ENCODE results near the gene SP110.
A peak's percentile ranks its signal among the peaks of the same experiment; 100 is the strongest.
"Not testable (repeated sequence)": the region's sequence is repeated elsewhere in the genome, so short reads cannot be mapped to it uniquely, and the experiment has no call there.

SP110 gene

DNA sequence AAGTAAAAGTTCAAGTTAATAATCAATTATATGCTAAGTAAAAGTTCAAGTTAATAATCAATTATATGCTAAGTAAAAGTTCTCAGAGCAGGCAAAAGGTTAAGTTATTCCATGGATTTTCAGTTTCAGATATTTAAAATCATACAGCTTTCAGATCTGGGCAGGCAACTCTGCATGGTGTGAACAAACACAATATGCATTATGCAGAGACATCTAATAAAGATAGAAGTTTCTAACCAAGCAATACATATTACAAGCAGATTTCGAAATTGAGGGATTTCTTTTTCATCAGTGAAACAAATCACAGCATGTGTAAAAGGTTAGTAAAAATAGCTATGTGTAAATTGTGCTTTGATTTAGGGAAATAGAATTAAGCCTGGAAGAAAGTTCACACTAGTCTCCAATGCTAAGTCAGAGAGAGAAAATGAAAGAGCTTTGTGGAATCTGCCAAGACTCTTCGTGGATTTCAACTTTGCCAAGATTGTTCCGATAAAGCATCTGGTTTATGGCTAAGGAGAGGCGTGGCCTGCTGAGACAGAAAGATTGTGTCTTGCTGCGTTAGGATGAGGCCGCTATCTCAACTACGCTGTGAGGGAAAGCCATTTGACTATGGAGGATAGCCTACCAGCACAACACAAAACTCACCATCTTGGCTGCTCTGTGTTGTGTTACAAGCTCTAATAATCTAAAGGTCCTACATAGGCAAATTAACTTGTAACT, 91.0 kb downstream of the SP110 start:
- Histone ChIP-seq H3K27ac (peak overlapping the region; percentile 63), H3K36me3 (ENCODE audit: control insufficient read depth, insufficient read depth, low read length) (no peaks in the 10 kb centered on the region), H3K9me3 (ENCODE audit: control insufficient read depth, low read length) (no peaks in the 10 kb centered on the region), H2AFZ (peak overlapping the region; percentile 59), H3K4me1 (peaks cover 32% of the 10 kb centered on the region), H3K9ac (no peak overlapping the region), H3K4me2 (ENCODE audit: low read length) (no peak overlapping the region), H3K79me2 (no peaks in the 10 kb centered on the region), H3K4me3 (ENCODE audit: low read depth, low read length) (no peak overlapping the region), H3K27me3 (ENCODE audit: control insufficient read depth, insufficient read depth, low read length) (no peaks in the 10 kb centered on the region)
- TF ChIP-seq, protein P1, sequence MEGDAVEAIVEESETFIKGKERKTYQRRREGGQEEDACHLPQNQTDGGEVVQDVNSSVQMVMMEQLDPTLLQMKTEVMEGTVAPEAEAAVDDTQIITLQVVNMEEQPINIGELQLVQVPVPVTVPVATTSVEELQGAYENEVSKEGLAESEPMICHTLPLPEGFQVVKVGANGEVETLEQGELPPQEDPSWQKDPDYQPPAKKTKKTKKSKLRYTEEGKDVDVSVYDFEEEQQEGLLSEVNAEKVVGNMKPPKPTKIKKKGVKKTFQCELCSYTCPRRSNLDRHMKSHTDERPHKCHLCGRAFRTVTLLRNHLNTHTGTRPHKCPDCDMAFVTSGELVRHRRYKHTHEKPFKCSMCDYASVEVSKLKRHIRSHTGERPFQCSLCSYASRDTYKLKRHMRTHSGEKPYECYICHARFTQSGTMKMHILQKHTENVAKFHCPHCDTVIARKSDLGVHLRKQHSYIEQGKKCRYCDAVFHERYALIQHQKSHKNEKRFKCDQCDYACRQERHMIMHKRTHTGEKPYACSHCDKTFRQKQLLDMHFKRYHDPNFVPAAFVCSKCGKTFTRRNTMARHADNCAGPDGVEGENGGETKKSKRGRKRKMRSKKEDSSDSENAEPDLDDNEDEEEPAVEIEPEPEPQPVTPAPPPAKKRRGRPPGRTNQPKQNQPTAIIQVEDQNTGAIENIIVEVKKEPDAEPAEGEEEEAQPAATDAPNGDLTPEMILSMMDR (IDR thresholded peaks at IDR 0.05), result no peak

DNA sequence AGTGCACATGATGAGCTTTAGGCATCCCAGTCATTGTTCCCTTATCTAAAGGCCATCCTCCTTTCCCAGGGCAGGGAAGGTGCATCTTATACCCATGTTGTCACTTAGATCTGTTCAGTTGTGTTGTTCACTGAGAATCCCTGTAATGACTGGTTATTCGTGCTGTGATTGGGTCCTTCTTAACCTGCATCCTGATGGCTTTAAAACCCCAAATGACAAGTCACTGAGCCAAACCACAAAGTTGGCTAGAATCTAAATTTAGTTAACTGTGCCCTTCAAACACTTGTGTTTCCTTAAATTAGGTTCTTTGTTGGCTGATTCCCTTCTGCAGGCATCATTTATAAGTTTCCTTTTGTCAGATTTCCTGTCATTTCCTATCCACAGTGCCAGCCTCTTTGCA, 92.6 kb downstream of the SP110 start:
- Histone ChIP-seq H3K9me3 (ENCODE audit: control insufficient read depth, low read length) (no peaks in the 10 kb centered on the region), H3K9ac (no peak overlapping the region), H3K79me2 (no peaks in the 10 kb centered on the region), H3K4me2 (ENCODE audit: low read length) (no peak overlapping the region), H3K27me3 (ENCODE audit: control insufficient read depth, insufficient read depth, low read length) (no peaks in the 10 kb centered on the region), H2AFZ (peak overlapping the region; percentile 56), H3K4me1 (peaks cover 32% of the 10 kb centered on the region), H3K27ac (peak overlapping the region; percentile 51), H3K36me3 (ENCODE audit: control insufficient read depth, insufficient read depth, low read length) (no peaks in the 10 kb centered on the region), H3K4me3 (ENCODE audit: low read depth, low read length) (no peak overlapping the region)
- TF ChIP-seq, protein P1 (IDR thresholded peaks at IDR 0.05), result no peak

DNA sequence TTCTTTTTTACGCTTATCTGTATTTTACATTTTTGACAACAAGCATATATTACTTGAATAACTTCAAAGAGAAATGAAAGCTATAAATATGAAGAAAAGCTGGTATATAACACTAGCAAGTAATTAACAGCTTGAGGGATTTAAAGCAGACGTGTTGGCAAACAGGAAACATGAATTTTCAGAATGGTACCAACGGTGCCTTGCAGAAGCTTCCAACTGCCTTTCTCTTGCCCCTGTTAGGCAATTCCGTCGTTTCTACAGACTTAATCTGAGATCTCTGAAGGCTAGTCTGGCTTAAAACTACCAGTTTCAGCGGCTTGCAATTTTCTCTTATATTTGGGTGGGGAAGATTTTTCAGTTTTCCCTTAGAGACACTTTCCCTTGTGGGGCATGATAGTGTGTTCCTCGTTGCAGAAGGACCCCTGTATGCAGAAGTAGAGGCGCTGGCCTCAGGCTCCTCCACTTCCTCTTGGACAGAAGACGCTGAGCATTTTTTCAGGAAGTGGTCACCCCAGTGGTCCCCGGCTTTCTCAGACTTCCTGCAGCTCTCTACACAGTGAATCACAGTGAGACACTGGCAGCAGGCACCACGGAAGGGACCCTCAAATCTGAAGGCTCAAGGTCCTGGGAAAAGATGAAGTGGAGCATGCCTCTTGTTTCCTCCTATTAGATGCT, 94.9 kb downstream of the SP110 start:
- no peak overlapping the region for H3K9ac ChIP-seq
- H3K79me2 ChIP-seq, result no peaks in the 10 kb centered on the region
- H3K36me3 ChIP-seq (ENCODE audit: control insufficient read depth, insufficient read depth, low read length), result no peaks in the 10 kb centered on the region
- no peak overlapping the region for H2AFZ ChIP-seq
- H3K4me2 ChIP-seq (ENCODE audit: low read length), result no peak overlapping the region
- H3K9me3 ChIP-seq (ENCODE audit: control insufficient read depth, low read length), result no peaks in the 10 kb centered on the region
- no peak overlapping the region for H3K27ac ChIP-seq
- peaks cover 22% of the 10 kb centered on the region for H3K4me1 ChIP-seq
- no peak overlapping the region for H3K4me3 ChIP-seq (ENCODE audit: low read depth, low read length)
- TF ChIP-seq, protein P1 (IDR thresholded peaks at IDR 0.05), result no peak
- no peaks in the 10 kb centered on the region for H3K27me3 ChIP-seq (ENCODE audit: control insufficient read depth, insufficient read depth, low read length)

DNA sequence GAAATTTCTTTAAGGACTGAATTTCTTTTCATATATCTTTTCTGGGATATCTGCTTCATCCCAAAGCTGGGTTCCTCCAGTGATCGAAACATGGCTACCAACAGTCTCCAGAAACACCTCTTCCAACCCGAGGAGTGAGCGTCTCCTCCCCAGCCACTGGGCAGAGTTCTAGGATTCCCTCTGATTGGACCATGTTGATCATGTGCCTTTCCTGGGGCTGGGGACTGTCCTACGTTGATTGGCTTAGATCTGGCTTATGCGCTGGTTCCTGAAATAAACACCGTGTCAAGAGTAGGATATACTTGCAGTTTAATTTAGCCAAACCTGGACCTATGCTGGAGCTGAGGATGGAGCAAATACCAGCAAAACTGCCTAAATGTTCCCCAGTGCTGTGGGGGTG, 95.5 kb downstream of the SP110 start:
- Histone ChIP-seq H3K9ac (no peak overlapping the region), H3K4me2 (ENCODE audit: low read length) (no peak overlapping the region), H3K27ac (no peak overlapping the region), H3K9me3 (ENCODE audit: control insufficient read depth, low read length) (no peaks in the 10 kb centered on the region), H3K4me1 (peaks cover 17% of the 10 kb centered on the region), H3K27me3 (ENCODE audit: control insufficient read depth, insufficient read depth, low read length) (no peaks in the 10 kb centered on the region), H2AFZ (no peak overlapping the region), H3K79me2 (no peaks in the 10 kb centered on the region), H3K36me3 (ENCODE audit: control insufficient read depth, insufficient read depth, low read length) (no peaks in the 10 kb centered on the region), H3K4me3 (ENCODE audit: low read depth, low read length) (no peak overlapping the region)
- TF ChIP-seq, protein P1 (IDR thresholded peaks at IDR 0.05), result no peak

DNA sequence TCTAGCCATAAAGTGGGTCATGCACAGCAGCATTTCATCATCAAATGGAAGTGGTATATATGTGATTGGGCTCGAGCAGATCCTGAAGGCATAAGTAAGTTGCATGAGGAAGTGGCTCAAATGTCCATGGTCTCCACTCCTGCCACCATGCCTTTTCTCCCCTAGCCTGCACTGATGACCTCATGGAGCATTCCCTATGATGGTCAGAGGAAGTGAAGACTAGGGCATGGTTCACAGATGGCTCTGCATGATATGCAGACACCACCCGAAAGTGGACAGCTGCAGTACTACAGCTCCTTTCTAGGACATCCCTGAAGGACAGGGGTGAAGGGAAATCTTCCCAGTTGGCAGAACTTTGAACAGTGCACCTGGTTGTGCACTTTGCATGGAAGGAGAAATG, 99.4 kb downstream of the SP110 start:
- not testable (repeated sequence) for H3K27me3 ChIP-seq (ENCODE audit: control insufficient read depth, insufficient read depth, low read length); H3K4me2 ChIP-seq (ENCODE audit: low read length); H3K9ac ChIP-seq; H3K4me3 ChIP-seq (ENCODE audit: low read depth, low read length); H3K4me1 ChIP-seq; H3K9me3 ChIP-seq (ENCODE audit: control insufficient read depth, low read length); H3K27ac ChIP-seq; H2AFZ ChIP-seq; H3K36me3 ChIP-seq (ENCODE audit: control insufficient read depth, insufficient read depth, low read length); H3K79me2 ChIP-seq

DNA sequence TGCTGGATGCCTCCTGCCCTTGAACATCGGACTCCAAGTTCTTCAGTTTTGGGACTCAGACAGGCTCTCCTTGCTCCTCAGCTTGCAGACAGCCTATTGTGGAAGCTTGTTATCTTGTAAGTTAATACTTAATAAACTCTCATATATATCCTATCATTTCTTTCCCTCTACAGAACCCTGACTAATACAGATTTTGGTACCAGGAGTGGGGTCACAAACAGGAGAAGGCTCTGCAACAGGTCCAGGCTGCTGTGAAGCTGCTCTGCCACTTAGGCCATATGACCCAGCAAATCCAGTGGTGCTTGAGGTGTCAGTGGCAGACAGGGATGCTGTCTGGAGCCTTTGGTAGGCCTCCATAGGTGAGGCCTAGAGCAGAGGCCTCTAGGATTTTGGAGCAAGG, 100.0 kb downstream of the SP110 start:
- not testable (repeated sequence) for H3K4me2 ChIP-seq (ENCODE audit: low read length); H3K4me3 ChIP-seq (ENCODE audit: low read depth, low read length); H2AFZ ChIP-seq; H3K9me3 ChIP-seq (ENCODE audit: control insufficient read depth, low read length); H3K36me3 ChIP-seq (ENCODE audit: control insufficient read depth, insufficient read depth, low read length); H3K27ac ChIP-seq; H3K27me3 ChIP-seq (ENCODE audit: control insufficient read depth, insufficient read depth, low read length); H3K79me2 ChIP-seq; H3K4me1 ChIP-seq; H3K9ac ChIP-seq
